Effector memory CD4-positive, alpha-beta T cell (primary cell): ENCODE data around the gene KIF20B.

Source experiments
- DNase-seq, 3 donors: peaks; one replicate each; pipeline ENCODE4 v3.0.0-alpha.2; 2020
- H3K27ac ChIP-seq: 2 replicates; pipeline ENCODE4 v1.7.0; 2013; ENCODE audit warnings: mild to moderate bottlenecking, low read length, moderate library complexity; ENCODE audit not compliant: insufficient read depth, poor library complexity, severe bottlenecking
- H3K27me3 ChIP-seq: replicated peaks from 2 replicates; pipeline ENCODE4 v1.7.0; 2013; ENCODE audit warnings: mild to moderate bottlenecking, low read length; ENCODE audit not compliant: insufficient read depth, control insufficient read depth, poor library complexity, severe bottlenecking
- H3K36me3 ChIP-seq: 2 replicates; pipeline ENCODE4 v1.7.0; 2013; ENCODE audit warnings: mild to moderate bottlenecking, low read length, moderate library complexity; ENCODE audit not compliant: control insufficient read depth, insufficient read depth
- H3K4me1 ChIP-seq: 2 replicates; pipeline ENCODE4 v1.7.0; 2013; ENCODE audit warnings: low read length, mild to moderate bottlenecking; ENCODE audit not compliant: control insufficient read depth, insufficient read depth, poor library complexity, severe bottlenecking
- H3K4me3 ChIP-seq: 2 replicates; pipeline ENCODE4 v1.7.0; 2013; ENCODE audit warnings: low read length, low read depth, mild to moderate bottlenecking; ENCODE audit not compliant: insufficient read depth, poor library complexity, severe bottlenecking
- H3K9me3 ChIP-seq: 2 replicates; pipeline ENCODE4 v1.7.0; 2013; ENCODE audit warnings: mild to moderate bottlenecking, low read length, moderate library complexity; ENCODE audit not compliant: control insufficient read depth

Gene KIF20B

DNA sequence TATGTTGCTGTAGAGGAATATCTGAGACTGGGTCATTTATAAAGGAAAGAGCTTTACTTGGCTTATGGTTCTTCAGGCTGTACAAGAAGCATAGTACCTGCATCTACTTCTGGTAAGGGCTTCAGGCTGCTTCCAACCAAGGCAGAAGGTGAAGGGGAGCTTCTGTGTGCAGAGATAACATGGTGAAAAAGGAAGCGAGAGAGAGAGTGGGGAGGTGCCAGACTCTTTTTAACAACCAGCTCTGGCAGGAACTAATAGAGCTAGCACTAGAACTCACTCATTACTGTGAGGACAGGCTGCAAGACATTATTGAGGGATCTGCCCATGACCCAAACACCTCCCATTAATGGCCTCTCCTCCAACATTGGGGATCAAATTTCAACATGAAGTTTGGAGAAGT is 94.5 kb downstream of the KIF20B start:
- no peak for DNase-seq
- no peak overlapping the region for H3K27ac ChIP-seq
- H3K27me3 ChIP-seq: no peaks in the 10 kb centered on the region
- no peak overlapping the region for H3K4me3 ChIP-seq
- no peaks in the 10 kb centered on the region for H3K4me1 ChIP-seq
- H3K36me3 ChIP-seq: no peaks in the 10 kb centered on the region
- H3K9me3 ChIP-seq: no peaks in the 10 kb centered on the region

DNA sequence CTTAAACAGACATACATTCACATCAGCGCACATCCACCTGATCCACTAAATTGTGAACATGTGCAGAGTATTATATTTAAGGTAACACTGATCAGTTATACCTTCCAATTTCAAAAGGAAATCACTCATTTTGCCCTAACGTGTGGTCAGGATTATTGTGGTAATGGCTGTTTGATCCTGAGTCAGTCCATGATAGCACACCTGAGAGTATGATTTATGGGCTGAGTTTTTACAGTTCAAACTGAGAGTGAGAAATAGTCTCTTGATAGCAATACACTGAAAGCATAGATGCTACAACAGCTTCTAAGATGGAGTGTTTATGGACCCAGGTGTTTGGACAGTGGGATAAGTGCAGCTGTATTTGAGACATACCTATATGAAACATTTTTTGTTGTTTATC is 96.7 kb downstream of the KIF20B start:
- H3K4me3 ChIP-seq: no peak overlapping the region
- no peak overlapping the region for H3K27ac ChIP-seq
- no peaks in the 10 kb centered on the region for H3K27me3 ChIP-seq
- H3K9me3 ChIP-seq: no peaks in the 10 kb centered on the region
- H3K4me1 ChIP-seq: no peaks in the 10 kb centered on the region
- H3K36me3 ChIP-seq: no peaks in the 10 kb centered on the region
- no peak for DNase-seq

DNA sequence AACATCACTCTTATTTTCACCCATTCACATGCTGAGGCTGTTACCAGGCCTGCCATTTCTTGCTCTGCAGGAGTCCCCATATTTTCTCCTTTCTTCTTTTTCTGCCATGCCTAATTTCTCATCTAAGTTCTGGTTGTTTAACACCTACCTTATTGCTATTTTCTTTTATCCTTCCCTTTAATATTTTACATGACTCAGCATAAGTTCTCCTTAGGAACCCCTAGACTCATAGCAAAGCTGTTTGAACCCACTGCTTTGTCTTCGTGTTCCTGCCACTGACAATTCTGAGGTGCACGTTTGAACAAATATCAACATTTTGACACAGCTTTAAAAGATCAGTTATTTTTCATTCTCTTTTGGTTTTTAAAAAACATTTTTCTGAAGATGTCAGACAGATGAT is 98.2 kb downstream of the KIF20B start:
- no peak overlapping the region for H3K27ac ChIP-seq
- no peak for DNase-seq
- H3K27me3 ChIP-seq: no peaks in the 10 kb centered on the region
- H3K4me3 ChIP-seq: no peak overlapping the region
- no peaks in the 10 kb centered on the region for H3K9me3 ChIP-seq
- no peaks in the 10 kb centered on the region for H3K4me1 ChIP-seq
- H3K36me3 ChIP-seq: no peaks in the 10 kb centered on the region

- no peaks in the 10 kb centered on the region for H3K9me3 ChIP-seq
- no peak for DNase-seq
- H3K27ac ChIP-seq: no peak overlapping the region
- H3K36me3 ChIP-seq: no peaks in the 10 kb centered on the region
- H3K27me3 ChIP-seq: no peaks in the 10 kb centered on the region
- no peak overlapping the region for H3K4me3 ChIP-seq
- H3K4me1 ChIP-seq: no peaks in the 10 kb centered on the region
These were observed 104.2 kb downstream of the KIF20B start for GRCh38 chr10:89805599-89806013.

GRCh38 chr10:89808842-89809241 is 107.5 kb downstream of the KIF20B start:
- Histone ChIP-seq H3K4me1 (no peaks in the 10 kb centered on the region), H3K27ac (no peak overlapping the region), H3K9me3 (no peaks in the 10 kb centered on the region), H3K36me3 (no peaks in the 10 kb centered on the region), H3K27me3 (no peaks in the 10 kb centered on the region), H3K4me3 (no peak overlapping the region)
- DNase-seq: no peak

DNA sequence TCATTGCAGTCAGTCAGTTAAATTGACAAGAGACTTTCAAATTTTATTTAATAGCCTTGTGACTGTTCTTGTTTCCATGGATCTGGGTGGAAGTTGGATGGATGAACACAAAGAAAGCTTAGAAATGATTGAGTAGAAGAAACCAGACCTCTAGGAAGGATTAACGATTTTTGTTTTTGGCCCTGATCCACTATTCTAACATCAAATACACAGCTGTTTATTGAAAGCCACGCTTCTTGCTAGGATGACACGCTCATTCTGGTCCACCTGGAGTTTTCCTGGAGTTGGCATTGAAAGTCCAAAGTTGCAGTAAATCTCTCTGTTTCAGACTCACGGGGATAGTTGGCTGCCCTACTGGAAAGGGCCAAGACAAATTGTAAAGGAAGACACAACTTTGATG is 108.4 kb downstream of the KIF20B start:
- DNase-seq: no peak
- Histone ChIP-seq H3K4me1 (no peaks in the 10 kb centered on the region), H3K27me3 (no peaks in the 10 kb centered on the region), H3K27ac (no peak overlapping the region), H3K4me3 (no peak overlapping the region), H3K9me3 (no peaks in the 10 kb centered on the region), H3K36me3 (no peaks in the 10 kb centered on the region)

GRCh38 chr10:89810908-89811525 is 109.6 kb downstream of the KIF20B start:
- H3K27me3 ChIP-seq: no peaks in the 10 kb centered on the region
- H3K4me1 ChIP-seq: no peaks in the 10 kb centered on the region
- H3K9me3 ChIP-seq: no peaks in the 10 kb centered on the region
- no peak overlapping the region for H3K4me3 ChIP-seq
- H3K36me3 ChIP-seq: no peaks in the 10 kb centered on the region
- H3K27ac ChIP-seq: no peak overlapping the region
- no peak for DNase-seq

DNA sequence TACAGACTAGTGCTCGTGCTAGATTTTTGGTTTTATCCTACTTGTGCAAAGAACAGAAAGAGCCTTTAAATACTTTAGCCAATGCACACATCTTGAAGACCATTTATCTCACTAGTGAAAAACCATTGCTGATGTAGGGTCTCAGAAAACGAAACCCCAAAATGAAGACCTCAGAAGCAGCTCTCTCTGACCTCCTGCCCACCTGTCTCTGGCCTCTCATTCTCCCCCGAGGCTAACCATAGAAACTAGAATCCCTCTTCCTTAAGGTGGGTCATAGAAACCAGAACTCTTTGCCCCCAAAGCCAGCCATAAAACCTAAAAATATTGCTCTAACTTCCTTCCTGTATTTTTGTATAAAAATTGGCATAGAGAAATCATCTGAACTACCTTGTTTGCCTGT is 112.2 kb downstream of the KIF20B start:
- Histone ChIP-seq H3K27me3 (no peaks in the 10 kb centered on the region), H3K4me3 (no peak overlapping the region), H3K27ac (no peak overlapping the region), H3K4me1 (no peaks in the 10 kb centered on the region), H3K36me3 (no peaks in the 10 kb centered on the region), H3K9me3 (no peaks in the 10 kb centered on the region)
- DNase-seq: no peak

DNA sequence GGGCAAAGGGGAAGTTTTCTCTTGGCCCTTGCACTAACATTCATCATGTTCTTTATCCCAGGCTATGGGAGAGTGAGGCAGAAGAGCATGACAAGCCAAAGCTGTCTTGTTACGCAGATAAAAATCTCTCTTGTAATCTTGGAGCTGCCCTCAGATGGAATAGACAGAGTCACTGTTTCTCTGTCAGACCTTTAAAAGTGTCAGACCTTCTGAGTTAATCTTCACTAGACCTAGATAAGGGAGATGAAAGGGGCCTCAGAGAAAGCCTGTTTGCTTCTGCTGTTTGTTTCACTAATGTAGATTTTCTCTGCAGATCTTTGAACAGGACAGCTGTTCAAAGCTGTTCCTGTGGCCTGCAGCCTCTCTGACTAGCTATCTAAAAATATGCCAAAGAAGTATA is 112.9 kb downstream of the KIF20B start:
- H3K9me3 ChIP-seq: no peaks in the 10 kb centered on the region
- no peak for DNase-seq
- no peak overlapping the region for H3K4me3 ChIP-seq
- no peak overlapping the region for H3K27ac ChIP-seq
- no peaks in the 10 kb centered on the region for H3K36me3 ChIP-seq
- no peaks in the 10 kb centered on the region for H3K4me1 ChIP-seq
- H3K27me3 ChIP-seq: no peaks in the 10 kb centered on the region

- no peaks in the 10 kb centered on the region for H3K36me3 ChIP-seq
- no peak for DNase-seq
- no peaks in the 10 kb centered on the region for H3K27me3 ChIP-seq
- H3K4me3 ChIP-seq: no peak overlapping the region
- H3K27ac ChIP-seq: no peak overlapping the region
- no peaks in the 10 kb centered on the region for H3K4me1 ChIP-seq
- no peaks in the 10 kb centered on the region for H3K9me3 ChIP-seq
These were observed 113.9 kb downstream of the KIF20B start for GRCh38 chr10:89815049-89815853.
